ENCODE data around the gene C12orf56. TPM values are rescaled to one million over a fixed set of nuclear protein-coding genes. Genes with fewer than 3 reads are reported as not detected.
"Not testable (repeated sequence)": the region's sequence is repeated elsewhere in the genome, so short reads cannot be mapped to it uniquely, and the experiment has no call there.

C12orf56 gene
- polyA plus RNA-seq, 1 donor = 1.2 TPM

GRCh38 chr12:64387197-64387816 is 3.3 kb downstream of the C12orf56 start:
- no peak for DNase-seq (ENCODE audit: low read depth)

- no peak for DNase-seq (ENCODE audit: low read depth)
Measured at GRCh38 chr12:64385468-64385867, 5.1 kb downstream of the C12orf56 start.

DNA sequence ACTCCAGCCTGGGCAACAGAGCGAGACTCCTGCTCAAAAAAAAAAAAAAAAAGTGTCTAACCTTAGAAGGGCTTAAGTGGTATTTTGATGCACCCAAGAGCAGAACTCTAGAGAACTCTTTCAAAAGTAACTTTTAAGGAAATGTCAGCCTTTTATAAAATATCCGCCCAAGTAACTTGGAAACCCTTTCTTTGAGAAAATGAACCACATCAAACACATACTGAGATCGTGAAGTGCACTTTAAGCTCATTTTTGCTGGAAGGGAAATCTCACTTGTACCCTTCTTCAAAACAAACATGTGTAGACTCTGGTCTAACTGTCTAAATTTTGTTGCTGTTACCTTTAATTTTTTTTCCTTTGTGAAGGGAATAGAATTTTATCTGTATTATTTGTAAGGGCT is 5.5 kb downstream of the C12orf56 start:
- no peak for DNase-seq (ENCODE audit: low read depth)

GRCh38 chr12:64383675-64384074 is 6.9 kb downstream of the C12orf56 start:
- DNase-seq (ENCODE audit: low read depth) = no peak

- DNase-seq (ENCODE audit: low read depth) = no peak
Measured at GRCh38 chr12:64362721-64363305, 27.7 kb downstream of the C12orf56 start.

GRCh38 chr12:64361173-64361572 is 29.4 kb downstream of the C12orf56 start:
- not testable (repeated sequence) for DNase-seq (ENCODE audit: low read depth)

- DNase-seq (ENCODE audit: low read depth) = not testable (repeated sequence)
Measured at GRCh38 chr12:64356209-64356608, 34.3 kb downstream of the C12orf56 start.

DNA sequence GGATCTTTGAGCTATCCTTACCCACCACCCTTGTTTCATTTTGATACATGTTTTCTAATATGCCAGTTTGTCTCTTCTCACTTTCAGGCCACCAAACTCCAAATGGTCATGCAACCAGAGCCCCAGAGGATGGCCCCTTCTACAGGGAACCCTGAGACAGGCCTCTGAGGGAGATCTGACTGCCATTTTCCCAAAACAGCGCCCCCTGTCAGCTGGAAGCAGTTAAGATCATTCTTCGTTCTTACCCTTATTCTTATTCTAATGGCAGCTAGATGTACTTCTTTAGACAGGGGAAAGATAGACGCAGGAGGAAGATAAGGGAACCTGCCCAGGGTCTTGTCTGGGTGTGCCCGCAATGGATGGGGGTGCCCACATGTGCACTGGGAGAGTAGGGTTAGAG is 38.4 kb downstream of the C12orf56 start:
- no peak for DNase-seq (ENCODE audit: low read depth)

GRCh38 chr12:64351265-64351664 is 39.3 kb downstream of the C12orf56 start:
- no peak for DNase-seq (ENCODE audit: low read depth)

- DNase-seq (ENCODE audit: low read depth) = no peak
Measured at GRCh38 chr12:64347630-64348029, 42.9 kb downstream of the C12orf56 start.

DNA sequence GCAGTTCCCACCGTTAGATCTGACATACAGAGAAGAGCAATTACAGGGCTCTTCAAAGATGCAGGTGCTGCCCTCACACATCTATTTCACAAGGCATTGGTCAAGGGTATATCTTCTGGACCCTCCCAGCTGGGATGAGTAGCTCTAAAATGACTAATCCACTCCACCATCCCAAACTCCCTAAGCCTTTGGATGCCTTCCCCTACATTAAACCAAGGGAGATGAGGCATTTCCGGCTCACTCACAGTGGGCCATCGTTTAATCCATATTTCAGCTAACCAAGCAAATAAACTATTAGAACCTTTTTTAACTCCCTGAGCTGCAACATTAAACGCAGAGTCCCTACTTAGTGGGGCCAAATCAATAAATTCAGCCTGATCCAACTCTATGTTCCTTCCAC is 45.9 kb downstream of the C12orf56 start:
- not testable (repeated sequence) for DNase-seq (ENCODE audit: low read depth)

DNA sequence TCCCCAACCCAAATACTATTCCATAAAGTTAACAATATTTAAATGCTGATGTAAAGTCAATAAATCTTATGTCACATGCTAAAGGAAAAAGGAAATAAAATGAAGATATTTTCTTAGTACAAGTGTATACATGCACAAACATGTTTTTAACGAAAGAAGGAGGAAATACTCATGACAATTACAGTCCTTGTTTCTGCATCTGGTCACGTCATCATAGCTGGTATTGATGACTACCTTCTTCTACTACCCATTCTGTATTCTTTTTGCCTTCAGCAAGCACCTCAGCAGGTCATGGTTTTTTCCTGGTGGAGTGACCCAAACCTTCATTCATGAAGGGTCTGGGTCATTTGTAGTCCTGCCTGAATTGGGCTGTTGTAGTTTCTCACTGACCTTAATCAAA is 50.0 kb downstream of the C12orf56 start:
- not testable (repeated sequence) for DNase-seq (ENCODE audit: low read depth)

DNA sequence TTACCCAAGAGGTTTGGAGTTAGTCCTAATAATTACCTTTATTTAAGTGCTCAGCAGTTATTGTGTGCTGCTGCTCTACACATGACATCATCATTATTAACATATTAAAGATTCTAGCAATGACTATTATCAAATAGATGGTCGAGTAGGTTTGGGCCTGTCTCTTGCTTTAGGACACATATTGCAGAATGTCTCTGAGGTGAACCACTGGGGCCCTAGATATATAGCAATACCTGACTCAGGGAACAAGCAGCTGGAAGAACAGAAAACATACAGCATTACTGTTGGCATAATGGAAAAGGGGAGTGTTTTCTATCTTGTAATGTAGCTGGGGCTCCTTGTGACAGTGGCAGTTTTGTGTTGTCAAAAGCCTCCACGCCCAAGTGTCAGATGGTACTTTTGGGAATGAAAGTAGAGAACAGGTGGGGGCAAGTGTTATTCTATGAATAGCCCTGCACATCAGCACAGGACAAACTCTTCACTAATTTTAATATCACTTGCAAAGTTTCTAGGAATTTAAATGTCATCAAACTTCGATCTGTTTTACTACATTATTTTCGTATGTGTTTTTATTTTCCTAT is 54.6 kb downstream of the C12orf56 start:
- no peak for DNase-seq (ENCODE audit: low read depth)

GRCh38 chr12:64332938-64333337 is 57.6 kb downstream of the C12orf56 start:
- no peak for DNase-seq (ENCODE audit: low read depth)

- no peak for DNase-seq (ENCODE audit: low read depth)
Measured at GRCh38 chr12:64332296-64332695, 58.3 kb downstream of the C12orf56 start.

DNA sequence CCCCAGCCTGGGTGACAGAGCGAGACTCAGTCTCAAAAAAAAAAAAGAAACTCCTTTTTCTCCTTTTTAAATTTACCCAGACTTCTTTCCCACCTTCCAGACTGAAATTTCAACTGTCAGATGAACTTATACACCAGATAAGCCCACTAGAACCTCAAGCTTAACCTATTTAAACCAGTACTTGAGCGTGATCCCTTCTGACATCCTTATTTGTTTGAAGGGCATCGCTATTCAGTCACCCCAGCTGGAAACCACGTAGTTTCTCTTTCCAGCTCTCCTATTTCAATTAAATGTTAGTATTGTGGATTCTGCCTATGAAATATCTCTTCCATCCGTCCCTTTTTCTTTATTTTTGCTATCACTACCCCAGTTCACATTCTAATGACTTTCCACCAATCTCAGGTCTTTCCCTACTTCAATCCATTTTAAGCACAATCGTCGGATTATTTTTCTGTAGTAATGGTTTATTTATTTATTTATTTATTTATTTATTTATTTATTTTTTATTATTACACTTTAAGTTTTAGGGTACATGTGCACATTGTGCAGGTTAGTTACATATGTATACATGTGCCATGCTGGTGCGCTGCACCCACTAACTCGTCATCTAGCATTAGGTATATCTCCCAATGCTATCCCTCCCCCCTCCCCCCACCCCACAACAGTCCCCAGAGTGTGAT is 61.4 kb downstream of the C12orf56 start:
- DNase-seq (ENCODE audit: low read depth) = not testable (repeated sequence)

- no peak for DNase-seq (ENCODE audit: low read depth)
Measured at GRCh38 chr12:64325055-64325454, 65.5 kb downstream of the C12orf56 start.

GRCh38 chr12:64323476-64324225 is 66.9 kb downstream of the C12orf56 start:
- no peak for DNase-seq (ENCODE audit: low read depth)

GRCh38 chr12:64323006-64323405 is 67.6 kb downstream of the C12orf56 start:
- no peak for DNase-seq (ENCODE audit: low read depth)

DNA sequence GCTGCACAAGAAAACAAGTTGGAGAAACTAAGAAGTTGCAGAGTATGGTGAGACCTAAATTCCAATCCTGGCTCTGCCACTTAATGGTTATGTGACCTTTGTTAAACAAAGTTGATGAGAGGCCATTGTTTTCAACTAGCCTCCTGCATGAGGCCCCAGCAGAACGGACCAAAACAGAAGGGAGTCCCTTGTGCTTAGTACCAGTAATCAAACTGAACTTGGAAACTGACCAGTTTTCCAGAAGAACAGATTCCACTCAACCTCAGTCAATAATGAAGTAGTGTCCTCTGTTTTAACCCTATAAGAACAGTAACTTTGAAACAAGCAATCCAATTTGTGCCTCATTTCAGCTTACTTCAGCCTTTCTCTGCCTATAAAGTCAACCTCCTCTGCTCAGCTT is 69.9 kb downstream of the C12orf56 start:
- DNase-seq (ENCODE audit: low read depth) = no peak

GRCh38 chr12:64319540-64320225 is 70.9 kb downstream of the C12orf56 start:
- not testable (repeated sequence) for DNase-seq (ENCODE audit: low read depth)
